Right renal cortex interstitium (tissue), 3 donors: ENCODE results near the gene TLE1. TPM values are rescaled to one million over a fixed set of nuclear protein-coding genes. Genes with fewer than 3 reads are reported as not detected.
A peak's percentile ranks its signal among the peaks of the same experiment; 100 is the strongest.

Experiments
- DNase-seq, 3 donors: peaks; one replicate each; pipeline ENCODE4 v3.0.0-alpha.2; 2013; ENCODE audit warnings: low read depth in 3 of 3, low spot score in 2 of 3
- polyA plus RNA-seq, 3 donors: library from polyadenylated mRNA; unstranded; fragments of 120-200 nt; gene quantifications; one replicate each; pipeline ENCODE4 v1.2.1, GENCODE V29; 2013; ENCODE audit not compliant: insufficient read length in 3 of 3

The TLE1 gene
- polyA plus RNA-seq, 3 donors, result 64.8 to 69.2 (median 65.4) TPM

DNA sequence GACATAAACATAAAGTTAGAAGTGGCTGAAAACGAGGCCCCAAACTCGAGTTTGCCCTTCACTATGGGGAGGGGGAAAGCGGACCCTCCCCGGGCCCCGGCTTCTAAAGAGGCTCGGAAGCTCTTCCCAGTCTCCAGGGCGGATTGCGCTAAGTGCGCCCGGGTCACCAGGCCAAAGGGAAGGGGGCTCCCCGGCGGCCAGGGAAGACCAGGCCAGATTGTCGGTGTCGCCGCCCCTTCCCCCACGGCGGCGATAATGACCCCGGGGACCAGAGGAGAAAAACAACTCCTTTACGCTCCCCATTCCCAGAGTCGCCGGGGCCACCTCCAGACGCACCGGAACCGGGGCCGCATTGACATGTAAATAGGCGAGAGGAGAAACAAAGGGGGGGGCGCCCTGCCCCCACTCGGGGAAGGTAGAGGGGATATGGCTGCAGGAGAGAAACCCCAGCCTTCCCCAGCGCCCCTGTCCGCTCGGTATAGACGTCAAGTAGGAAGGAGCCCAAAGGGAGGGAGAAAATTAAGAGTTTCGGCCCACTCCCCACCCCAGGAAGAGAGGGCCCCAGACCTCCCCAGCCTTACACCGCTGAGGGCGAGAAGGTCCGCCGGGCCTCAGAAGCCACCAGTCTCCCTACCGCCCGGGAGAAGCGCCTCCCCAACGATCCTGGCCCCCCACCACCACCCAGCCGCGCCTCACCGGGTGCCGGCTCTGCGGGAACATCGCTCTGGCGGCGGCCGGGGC, 1.7 kb downstream of the TLE1 start:
- no peak for DNase-seq

DNA sequence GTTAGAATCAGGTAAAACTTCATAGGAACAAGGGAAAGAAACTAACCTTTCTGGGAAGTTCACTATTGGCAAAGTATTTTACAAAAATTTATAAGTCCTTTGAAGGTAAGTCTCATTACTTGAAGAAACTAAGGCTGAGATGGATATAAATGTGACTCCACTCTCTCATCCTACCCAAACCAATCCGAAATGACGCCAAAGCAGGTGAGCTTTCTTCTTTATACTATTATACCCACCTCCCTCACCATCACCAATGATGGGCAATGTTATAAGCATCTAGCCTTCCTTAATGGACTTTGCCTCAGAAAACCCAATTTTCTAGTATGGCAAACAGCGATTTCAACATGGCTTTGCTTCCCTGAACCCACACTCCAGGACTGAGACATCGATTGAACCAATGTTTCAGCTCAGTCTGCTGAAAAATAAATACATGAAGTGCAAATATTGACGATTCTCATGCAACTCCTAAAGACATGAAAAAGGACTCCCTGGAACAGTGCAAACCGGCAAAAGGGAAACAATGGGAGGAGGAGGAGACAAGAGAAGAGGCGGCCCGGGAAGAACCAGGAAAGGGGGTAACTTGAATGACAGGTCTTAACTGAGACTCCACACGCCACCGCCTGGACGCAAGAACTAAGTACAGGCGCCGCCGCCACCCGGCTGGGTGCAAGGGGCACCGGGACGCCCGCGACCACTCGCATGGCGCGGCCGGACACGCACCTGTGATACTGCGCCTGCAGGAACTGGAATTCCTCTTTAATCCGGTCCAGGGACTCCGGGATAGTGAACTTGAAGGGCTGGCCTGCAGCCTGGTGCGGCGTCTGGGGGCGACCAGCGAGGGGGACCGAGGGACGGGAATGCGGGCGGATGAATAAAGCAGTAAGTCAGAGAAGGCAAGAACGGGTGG, 2.5 kb downstream of the TLE1 start:
- DNase-seq, result peak in 2 of 3 donors; percentile 69 to 77

DNA sequence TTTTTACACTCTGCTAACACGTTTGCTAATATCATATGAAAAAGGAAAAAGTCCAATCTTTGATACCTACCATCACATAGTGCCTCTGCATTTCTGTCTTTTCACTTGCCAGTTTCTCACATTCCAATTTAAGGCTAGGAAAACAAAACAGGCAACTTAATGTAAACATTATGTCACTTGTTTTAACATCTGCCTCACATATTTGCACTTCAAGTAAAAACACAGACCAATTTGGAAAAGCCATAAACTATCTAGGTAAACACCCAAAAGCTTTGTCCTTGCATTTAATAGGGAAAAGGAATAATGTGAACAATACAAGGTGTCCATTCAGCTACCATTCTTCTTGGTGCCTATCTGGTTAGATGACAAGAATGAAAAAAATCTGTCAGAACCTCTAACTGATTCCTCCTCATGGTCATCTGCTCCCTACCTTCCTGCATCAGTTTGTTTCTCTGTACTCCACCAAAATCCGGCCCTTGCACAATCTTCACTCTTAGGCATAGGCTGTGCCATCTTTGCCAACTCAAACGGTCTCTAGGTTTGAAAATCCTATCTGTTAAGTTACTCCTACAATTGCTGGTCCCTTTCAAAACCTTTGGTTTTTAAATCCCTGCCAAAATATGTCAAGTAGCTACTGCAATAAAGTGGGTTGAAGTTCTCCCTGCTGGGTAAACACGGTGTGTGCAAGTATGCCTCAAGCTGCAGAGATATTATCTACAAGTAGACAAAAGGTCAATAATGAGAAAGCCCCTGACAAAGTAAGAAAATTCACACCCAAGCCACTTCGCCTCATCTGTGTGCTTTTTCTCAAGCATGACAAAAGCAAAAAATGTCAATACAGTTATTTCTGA, 3.4 kb downstream of the TLE1 start:
- DNase-seq, result no peak

GRCh38 chr9:81684635-81685034, 4.7 kb downstream of the TLE1 start:
- DNase-seq, result no peak

- no peak for DNase-seq
Observed at GRCh38 chr9:81683704-81684103, 5.6 kb downstream of the TLE1 start.

DNA sequence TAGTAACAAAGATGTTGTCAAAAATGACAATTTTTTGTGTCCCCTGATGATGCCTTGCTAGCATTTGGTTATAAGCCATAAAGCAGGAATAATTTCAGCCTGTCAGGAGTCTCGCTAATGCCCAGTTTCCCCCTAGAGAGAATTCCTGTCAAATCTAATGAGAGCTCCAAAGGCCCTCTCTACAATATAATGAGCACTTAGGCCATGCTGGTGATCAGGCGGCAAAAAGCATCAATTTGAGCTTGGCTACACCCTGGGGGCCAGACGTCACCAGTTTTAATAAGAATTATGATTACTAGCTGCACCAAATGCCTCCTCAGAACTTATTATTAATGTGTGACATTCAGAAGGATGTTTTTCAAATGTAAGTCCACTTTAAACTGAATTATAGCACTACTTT, 6.1 kb downstream of the TLE1 start:
- no peak for DNase-seq

DNA sequence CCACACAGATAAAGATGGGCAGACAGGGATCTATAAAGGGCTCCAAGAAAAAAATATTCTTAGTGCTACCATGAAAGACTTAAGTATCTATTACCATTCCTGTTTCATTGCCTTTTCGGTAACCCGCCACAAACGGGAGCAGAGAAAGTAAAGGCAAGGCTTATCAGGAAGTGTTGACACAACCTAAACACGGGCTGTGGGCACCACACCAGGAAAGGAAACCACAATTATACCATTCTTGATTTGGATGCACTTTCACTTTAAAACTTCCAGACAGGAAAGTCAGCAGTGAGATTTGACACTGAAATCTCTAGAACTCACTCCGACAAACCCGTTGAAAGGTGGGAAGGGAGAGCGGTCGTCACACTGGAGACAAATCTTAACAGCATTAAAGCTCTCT, 6.5 kb downstream of the TLE1 start:
- DNase-seq, result no peak

DNA sequence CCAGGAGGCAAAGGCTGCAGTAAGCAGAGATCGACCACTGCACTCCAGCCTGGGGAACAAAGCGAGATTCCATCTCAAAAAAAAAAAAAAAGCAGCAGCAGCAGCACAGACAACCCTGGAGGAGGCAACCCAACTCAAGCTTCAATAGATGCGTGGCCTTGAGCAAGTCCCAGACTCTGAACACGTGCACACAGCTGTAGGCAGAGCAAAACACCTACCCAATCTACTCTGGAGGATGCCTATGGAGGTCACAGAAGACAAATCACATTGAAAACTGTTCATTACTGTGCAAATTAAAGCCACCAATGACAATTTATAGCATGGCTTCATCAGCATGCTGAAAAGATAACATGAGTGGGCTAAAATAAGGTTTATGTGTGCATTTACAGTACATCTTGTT, 7.2 kb downstream of the TLE1 start:
- no peak for DNase-seq

GRCh38 chr9:81680506-81680905, 8.8 kb downstream of the TLE1 start:
- no peak for DNase-seq

- DNase-seq, result no peak
Observed at GRCh38 chr9:81680006-81680405, 9.3 kb downstream of the TLE1 start.

DNA sequence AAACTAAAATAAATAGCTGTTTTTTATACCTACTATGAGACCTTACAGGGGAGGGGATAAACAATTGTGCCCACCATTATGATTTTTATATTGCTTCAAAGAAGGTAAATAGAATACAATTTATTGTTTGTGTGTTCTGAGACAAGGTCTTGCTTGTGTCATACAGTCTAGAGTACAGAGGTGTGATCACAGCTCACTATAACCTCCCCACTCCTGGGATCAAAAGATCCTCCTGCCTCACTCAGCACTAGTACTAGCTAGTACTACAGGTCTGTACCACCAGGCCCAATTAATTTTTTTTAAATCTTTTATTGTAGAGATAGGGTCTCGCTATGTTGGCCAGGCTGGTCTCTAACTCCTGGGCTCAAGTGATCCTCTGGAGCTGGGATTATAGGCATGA, 11.3 kb downstream of the TLE1 start:
- DNase-seq, result no peak

DNA sequence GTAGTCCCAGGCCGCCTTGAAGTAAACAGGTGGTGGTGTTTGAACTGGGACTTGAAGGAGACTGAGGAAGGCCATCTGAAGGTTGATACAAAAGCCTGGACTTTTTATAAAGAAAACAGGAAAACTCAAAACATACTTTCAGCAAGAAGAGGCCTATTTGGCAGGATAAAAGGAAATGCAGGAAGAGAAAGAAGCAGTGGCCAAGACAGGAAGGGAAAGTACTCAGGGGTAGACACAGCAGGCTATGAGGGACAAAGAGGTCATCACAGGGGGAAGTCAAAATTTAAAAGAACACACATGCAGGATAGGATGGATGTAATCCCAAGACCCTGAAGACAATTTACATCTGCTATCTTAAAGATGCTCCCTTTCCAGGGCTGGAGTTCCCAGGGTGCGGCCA, 13.0 kb downstream of the TLE1 start:
- DNase-seq, result no peak

- no peak for DNase-seq
Observed at GRCh38 chr9:81673310-81673709, 16.0 kb downstream of the TLE1 start.

DNA sequence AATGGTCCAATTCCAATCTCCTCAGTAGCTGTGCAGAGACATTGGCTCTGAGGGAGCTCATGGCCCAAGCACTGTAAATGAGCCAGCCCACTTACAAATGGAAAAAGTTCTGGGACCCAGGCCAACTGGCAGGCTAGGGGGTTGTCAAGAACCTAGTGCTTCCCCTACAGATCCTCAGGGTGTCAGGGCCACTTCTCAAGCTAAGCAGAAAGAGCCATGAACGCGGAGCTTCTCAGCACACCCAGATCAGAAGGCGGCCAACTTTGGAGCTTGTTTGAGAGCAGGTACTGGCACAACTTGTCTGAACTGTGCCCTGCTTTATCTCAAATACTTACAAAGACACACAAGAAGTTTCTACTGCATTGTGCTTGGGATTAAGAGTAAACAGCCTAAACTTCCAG, 17.5 kb downstream of the TLE1 start:
- no peak for DNase-seq

- DNase-seq, result no peak
Observed at GRCh38 chr9:81669866-81670265, 19.5 kb downstream of the TLE1 start.

DNA sequence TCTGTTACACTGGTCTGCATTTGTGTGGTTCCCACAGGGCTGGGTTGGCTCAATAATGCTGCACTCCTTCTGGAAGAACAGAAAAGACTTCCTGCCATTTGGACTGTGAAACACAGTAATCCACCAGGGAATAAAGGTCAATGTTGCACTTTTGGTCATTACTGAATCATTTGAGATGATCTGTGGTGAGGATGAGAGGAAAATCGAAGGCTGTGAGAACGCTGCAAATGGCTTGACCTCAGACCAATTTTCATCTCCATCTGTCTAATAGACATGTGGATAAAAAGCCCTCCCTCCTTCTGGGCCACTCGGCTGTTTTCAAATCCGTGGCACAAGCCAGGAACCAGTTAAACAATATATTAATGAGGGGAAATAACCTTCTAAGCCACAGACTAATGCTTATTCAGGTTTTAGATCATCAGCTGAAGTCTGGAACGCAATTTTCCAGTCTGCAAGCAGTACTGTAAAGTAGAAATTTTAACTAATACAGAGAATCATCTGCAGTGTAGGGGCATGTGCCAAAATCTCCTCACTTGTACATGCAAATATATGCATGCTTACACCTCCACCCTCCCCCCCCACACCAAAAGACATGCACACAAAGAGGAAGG, 20.2 kb downstream of the TLE1 start:
- no peak for DNase-seq

GRCh38 chr9:81666123-81666522, 23.2 kb downstream of the TLE1 start:
- no peak for DNase-seq

GRCh38 chr9:81665322-81665871, 23.9 kb downstream of the TLE1 start:
- DNase-seq, result no peak

- no peak for DNase-seq
Observed at GRCh38 chr9:81664638-81665222, 24.6 kb downstream of the TLE1 start.

DNA sequence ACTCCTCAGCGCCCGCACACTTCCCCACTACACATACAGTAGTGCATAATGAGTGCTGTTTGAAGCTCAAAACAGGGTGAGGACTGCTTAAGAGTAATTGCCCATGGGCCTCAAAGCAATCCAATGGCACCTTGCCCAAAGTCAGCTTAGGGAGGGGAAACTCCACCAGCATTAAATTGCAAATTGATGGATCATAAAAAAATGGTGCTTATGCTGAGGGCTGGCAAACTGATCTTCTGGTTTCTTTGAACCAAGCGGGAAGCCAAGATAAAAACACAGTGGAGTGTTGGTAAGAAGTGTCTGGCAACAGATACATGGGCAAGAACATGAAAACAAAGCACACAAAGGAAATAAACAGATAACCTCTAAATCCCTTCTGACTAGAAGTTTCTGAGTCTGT, 28.0 kb downstream of the TLE1 start:
- DNase-seq, result no peak
